ENCODE results near the gene GSTA3.
"Not testable (repeated sequence)": the region's sequence is repeated elsewhere in the genome, so short reads cannot be mapped to it uniquely, and the experiment has no call there.

GSTA3 gene

GRCh38 chr6:52909531-52909930 lies at the start of gene GSTA3:
Gene GSTA3 (minus strand): TSS chr6:52909698. CDS start chr6:52905834, 3,864 bp downstream.
- DNase-seq (ENCODE audit: low spot score): no peak

- DNase-seq (ENCODE audit: low spot score): no peak
Observed at GRCh38 chr6:52958546-52959255, 49.2 kb upstream of the GSTA3 start.

- DNase-seq (ENCODE audit: low spot score): no peak
Observed at GRCh38 chr6:52955871-52956270, 46.4 kb upstream of the GSTA3 start.

GRCh38 chr6:52953911-52954839 lies 44.7 kb upstream of the GSTA3 start:
- no peak for DNase-seq (ENCODE audit: low spot score)

DNA sequence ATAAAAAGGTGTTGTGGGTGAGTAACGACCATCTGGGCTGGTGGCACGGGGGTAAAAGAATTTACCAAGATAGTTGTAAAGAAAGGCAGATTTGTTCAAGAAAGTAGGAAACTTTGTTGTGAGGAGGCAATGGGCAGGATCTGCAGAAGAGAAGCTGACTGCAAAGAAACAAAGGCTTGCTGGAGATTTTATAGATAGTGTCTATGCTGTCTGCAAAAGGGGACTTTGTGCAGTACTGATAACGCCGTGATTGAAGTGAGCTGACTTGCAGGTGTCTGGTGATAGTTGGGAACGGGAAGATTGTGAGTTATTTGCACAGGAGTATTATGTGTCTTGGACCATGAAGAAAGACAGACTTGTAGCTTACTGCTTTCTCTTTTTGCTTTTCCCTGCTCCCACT lies 36.8 kb upstream of the GSTA3 start:
- DNase-seq (ENCODE audit: low spot score): no peak

DNA sequence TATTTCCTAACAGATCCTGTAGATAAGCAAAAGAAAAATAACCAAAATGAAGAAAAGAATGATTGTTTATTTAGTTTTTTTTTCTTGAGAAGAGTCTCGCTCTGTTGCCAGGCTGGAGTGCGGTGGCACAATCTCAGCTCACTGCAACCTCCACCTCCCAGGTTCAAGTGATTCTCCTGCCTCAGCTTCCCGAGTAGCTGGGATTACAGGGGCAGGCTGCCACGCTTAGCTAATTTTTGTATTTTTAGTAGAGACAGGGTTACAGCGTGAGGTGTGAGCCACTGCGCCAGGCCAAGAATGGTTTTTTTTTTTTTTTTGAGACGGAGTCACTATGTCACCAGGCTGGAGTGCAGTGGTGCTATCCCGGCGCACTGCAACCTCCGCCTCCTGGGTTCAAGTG lies 33.3 kb upstream of the GSTA3 start:
- not testable (repeated sequence) for DNase-seq (ENCODE audit: low spot score)

DNA sequence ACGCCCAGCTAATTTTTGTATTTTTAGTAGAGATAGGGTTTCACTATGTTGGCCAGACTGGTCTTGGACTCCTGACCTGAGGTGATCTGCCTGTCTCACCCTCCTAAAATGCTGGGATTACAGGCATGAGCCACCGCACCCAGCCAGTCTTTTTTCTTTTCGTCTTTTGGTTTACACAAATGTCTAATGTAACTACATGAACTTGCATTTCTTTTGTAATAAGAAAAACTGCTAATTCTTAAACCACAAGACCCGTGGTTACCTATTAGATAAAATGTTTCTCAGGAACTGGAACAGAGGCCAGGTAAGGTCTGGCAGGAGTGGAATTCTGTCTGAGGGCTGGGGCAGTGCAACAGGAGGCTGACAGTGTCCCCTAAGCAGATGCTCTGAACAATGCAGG lies 32.7 kb upstream of the GSTA3 start:
- no peak for DNase-seq (ENCODE audit: low spot score)

- DNase-seq (ENCODE audit: low spot score): no peak
Observed at GRCh38 chr6:52937908-52938307, 28.4 kb upstream of the GSTA3 start.

DNA sequence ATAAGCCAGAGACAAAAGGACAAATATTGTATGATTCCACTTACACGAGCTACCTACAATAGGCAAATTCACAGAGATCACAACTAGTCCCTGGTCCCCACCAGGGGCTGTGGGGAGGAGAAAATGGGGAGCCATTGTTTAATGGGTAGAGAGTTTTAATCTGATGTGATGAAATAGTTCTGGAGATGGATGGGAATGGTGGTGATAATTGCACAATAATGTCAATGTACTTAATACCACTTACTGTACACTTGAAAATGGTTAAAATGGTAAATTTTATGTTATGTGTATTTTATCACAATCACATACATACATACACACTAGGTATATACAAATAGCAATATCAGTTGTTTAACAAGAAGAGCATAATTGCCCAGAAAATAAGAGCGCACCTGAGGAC lies 24.3 kb upstream of the GSTA3 start:
- no peak for DNase-seq (ENCODE audit: low spot score)

DNA sequence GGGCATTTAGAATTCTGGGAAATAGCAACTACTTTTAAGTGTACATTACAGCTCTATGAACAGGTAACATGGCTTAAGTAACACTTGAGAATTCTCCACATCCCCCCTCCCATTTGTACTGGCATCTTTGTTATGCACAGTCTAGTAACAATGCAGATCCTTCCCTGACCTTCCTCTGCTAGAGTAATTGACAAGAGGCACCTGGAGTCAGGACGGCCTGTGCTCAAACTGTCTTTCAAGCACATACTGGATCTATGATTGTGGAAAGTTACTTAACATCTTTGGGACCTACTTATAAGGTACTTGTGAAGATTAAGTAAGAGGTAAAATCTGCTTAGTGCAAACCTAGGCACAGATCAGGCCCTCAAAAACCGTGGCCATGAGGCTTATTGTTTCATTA lies 21.9 kb upstream of the GSTA3 start:
- no peak for DNase-seq (ENCODE audit: low spot score)

GRCh38 chr6:52929321-52930164 lies 20.0 kb upstream of the GSTA3 start:
- DNase-seq (ENCODE audit: low spot score): no peak

- no peak for DNase-seq (ENCODE audit: low spot score)
Observed at GRCh38 chr6:52927451-52927850, 18.0 kb upstream of the GSTA3 start.

- DNase-seq (ENCODE audit: low spot score): no peak
Observed at GRCh38 chr6:52925919-52926792, 16.7 kb upstream of the GSTA3 start.

- no peak for DNase-seq (ENCODE audit: low spot score)
Observed at GRCh38 chr6:52925042-52925441, 15.5 kb upstream of the GSTA3 start.

DNA sequence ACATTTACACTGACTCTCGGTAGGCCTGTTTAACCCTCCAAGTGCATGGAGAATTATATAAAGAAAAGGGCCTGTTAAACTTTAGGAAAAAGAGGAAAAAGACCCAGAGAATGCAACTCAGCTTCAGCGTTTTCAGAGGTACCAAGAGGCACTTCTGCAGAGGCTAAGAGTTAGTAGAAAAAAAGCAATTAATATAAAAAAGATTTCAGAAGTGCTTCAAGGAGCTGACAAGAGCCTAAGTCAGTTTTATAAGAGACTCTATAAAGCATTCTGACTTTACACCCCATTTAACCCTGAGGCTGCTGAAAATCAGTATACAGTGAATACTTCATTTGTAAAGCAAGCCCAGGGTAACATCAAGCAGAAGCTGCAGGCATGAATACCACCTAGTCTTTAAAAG lies 14.2 kb upstream of the GSTA3 start:
- DNase-seq (ENCODE audit: low spot score): not testable (repeated sequence)

GRCh38 chr6:52922161-52922560 lies 12.7 kb upstream of the GSTA3 start:
- no peak for DNase-seq (ENCODE audit: low spot score)

DNA sequence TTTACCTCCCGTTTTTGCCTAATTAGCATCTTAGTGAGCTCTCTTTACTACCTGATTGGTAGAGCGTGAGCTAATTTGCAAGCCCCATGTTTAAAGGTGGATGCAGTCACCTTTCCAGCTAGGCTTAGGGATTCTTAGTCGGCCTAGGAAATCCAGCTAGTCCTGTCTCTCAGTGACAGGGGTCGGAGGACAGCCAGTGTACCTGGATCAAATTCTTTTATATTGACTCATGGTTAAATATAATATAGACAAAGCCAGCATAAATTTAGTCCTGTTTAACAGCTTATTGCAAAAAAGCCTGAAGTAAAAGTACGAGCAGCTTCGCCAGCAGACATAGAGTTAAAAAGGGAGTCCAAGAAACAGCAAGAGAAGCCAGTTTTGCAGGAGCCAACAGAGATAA lies 12.2 kb upstream of the GSTA3 start:
- no peak for DNase-seq (ENCODE audit: low spot score)

- DNase-seq (ENCODE audit: low spot score): not testable (repeated sequence)
Observed at GRCh38 chr6:52919511-52919910, 10.0 kb upstream of the GSTA3 start.

DNA sequence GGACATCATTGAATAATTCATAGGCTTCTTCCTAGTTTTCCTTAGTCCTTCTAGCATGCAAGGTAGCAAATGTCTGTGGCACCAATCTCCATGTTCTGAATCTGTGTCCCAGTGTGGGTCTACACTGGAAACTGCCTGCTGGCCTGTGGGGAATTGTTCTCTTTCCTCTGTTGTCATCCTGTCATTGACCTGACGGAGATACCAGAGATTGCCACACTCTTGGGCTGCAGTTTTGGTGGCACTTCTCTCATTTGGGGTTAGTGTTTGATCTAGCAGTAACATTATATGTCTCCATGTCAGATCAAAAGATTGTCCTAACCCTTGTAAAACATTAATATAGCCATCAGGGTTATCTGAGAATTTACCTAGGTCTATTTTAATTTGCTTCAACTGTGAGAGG lies 9.3 kb upstream of the GSTA3 start:
- not testable (repeated sequence) for DNase-seq (ENCODE audit: low spot score)

- not testable (repeated sequence) for DNase-seq (ENCODE audit: low spot score)
Observed at GRCh38 chr6:52918027-52918686, 8.7 kb upstream of the GSTA3 start.

- DNase-seq (ENCODE audit: low spot score): no peak
Observed at GRCh38 chr6:52914516-52914915, 5.0 kb upstream of the GSTA3 start.

Data from HuH-7 (cell line).